ENCODE results near the gene PFDN1.

Gene PFDN1

DNA sequence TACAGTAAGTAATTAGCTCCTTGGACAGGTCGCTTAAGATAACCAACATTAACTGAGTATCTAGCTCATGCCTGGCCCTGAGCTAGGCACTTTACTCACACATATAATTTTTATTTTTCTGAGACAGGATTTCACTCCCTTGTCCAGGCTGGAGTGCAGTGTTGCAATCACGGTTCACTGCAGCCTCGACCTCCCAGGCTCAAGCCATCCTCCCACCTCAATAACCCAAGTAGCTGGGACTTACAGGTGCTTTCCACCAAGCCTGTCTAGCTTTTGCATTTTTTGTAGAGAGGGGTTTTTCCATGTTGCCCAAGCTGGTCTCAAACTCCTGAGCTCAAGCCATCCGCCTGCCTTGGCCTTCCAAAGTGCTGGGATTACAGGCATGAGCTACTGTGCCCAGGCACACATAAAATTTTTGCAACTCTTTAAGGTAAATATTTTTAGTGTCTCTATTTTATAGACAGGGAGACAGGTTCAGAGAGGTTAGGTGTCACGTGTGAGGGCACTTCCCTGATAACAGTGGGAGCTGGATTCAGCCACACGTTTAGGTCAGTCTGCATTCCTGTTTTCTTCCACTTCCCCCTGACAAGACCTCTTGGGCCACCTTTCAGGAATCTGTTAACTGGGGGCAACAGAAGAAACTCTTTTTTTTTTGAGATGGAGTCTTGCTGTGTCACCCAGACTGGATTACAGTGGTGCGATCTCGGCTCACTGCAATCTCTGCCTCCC is 25.3 kb upstream of the PFDN1 start:
- DNase-seq (ENCODE audit: low read depth) = no peak

DNA sequence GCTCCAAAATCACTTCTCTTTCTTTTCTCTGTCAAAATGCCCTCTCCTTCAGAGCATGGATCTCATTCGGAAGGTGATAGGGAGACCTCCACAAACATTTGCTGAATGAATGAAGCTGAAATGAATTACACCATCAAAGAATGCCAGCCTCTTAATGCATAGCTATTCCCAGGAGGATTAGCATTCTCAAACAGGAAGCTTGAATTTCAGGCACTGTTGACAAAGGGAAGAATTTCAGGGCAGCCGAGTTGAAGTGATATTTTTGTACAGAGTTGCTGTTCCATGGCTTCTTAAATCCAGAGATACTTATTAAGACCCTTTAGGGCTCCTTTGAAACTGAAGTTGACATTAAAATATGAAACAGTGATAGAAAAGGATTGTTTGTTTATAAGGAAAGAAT is 24.7 kb upstream of the PFDN1 start:
- peak; percentile 38 for DNase-seq (ENCODE audit: low read depth)

DNA sequence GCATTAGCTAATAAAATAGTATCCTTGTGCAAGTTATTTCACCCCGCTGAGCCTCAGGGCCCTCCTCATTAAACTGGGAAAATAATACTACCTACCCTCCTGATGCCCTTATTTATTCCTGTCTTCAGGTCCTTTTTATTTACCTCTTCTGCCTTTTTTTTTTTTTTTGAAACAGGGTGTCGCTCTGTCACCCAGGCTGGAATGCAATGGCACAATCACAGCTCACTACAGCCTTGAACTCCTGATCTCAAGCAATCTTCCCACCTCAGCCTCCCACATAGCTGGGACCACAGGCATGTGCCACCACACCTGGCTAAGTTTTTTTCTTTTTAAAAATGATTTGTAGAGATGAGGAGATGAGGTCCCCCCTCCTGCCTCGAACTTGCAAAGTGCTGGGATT is 22.6 kb upstream of the PFDN1 start:
- no peak for DNase-seq (ENCODE audit: low read depth)

DNA sequence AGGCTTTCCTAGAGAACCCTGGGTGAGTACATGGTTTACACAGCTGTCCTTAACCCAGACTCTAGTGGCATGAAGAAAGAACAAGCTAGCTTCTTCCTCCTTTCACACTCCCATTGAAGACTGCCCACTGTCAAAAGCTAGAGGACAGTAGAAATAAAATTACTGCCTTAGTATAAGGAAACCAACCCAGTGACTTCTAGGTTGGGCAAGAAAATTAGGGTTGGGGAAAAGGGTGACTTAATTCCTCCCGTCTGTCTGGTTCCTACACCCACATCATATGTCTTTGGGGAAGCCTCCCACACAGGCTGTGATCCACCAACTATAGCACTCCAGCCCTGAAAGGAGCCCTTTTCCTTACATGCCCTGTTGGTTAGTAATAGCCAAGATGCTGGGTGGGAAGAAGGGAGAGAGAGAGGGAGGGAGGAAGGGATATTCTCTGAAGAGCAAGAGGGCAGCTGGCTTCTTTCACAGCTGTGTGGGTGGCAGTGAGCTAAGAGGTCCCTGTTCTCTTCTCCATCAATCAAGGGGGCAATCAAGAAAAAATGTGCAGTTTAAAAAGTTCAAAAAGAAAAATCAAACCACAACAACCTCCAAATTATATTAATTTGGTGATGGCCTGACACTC is 21.8 kb upstream of the PFDN1 start:
- DNase-seq (ENCODE audit: low read depth) = no peak

DNA sequence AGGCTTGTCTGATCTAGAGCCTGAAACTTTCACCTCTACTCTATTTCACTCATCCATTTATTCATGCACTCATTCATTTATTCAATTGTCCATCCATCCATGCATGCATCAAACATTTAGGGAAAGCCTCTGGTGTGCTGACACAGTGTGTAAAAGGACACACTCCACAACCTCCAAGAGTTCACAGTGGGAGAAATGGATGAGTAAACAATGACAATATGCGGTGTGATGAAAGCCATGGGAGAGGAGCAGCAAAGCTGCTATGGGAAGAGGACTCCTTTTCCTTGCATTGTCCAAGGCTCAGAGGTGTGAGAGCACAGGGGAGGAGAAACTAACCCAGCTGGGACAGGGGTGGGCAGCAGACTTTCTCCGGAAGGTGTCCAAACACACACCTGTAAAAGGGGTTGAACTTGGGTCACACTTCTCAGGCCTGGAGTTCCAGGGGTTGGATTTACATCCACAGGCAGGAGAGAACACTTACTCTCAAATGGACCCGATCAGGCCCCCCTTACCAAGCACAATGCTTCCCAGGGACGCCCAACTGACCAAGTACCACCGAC is 21.2 kb upstream of the PFDN1 start:
- DNase-seq (ENCODE audit: low read depth) = no peak

DNA sequence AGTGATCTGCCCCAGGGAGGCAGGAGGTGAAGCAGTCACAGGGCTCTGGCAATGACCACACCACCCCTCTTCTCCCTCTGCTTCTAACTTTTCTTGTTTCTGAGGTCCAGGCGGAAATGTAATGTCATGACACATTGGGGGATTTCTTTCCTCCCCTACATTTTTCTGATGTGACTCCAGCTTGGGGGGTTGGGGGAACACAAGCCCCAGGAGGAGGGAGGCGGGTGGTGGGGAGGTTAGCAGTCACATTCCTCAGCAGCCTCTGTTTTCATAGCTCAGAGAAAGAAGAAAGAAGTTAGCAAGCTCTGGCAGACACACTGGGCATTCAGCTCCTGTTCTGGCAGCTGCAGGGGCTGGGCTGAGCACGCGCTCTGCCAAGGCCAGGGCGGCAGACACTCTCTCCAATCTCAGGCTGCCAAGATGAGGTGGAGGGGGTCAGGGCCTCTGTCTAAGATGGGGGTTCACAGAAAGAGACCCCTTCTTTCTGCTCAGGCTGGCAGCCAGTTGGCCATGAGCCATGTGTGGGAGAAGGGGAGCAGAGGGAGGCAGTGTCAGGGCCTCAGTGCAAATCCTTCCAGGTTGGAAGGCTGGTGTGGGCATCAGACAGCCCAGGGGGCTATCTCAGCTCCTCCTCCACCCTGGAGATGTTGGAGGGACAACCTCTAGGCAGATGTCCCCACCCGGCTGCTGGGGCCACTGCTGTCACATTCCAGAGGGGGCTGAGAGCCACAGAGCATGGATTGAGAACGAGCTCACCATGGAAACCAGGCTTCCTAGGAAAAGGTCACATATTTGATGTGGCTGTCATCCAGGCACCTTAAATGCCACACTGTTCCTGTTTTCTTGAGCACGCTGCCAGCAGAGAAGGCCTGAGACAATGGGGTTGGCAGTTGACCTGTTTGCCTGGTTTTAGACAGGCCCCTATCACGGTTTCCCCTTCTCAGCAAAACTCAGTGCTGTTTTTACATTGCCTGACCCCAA is 20.1 kb upstream of the PFDN1 start:
- DNase-seq (ENCODE audit: low read depth) = peak; percentile 73

DNA sequence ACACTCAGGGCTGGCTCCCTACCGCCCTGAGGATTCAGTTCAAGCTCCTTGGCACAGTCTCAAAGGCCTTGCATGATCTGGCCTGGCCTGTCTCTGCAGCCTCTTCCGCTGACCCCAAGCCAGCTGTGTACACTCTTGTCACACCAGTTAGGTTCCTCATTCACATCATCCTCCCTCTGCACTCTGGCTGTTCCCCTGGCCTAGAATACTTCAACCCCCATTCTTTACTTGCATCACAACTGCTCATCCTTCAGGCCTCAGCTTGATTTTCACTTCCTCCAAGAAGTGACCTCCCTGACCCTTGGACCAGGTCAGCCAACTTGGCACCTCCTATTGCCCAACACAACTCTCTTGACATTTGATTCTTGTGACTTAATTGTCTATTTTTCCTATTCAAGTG is 18.9 kb upstream of the PFDN1 start:
- DNase-seq (ENCODE audit: low read depth) = no peak

DNA sequence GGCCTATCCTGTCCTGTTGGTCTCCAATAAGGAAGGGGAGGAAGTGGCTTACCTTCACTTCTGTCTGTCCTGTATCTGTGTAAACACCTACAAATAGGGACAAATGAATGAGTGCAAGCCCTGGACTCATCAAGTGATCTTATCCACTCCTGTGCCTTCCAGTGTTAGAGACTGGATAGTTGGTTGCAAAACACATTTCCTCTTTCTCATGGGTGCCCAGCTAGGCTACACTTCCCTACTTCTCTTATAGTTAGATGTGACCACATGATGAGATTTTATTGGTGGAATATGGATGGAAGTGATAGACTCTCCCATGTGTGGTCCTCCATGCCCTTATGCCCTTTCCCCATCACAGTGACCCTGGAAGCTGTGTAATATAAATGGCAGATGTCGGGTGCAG is 16.9 kb upstream of the PFDN1 start:
- DNase-seq (ENCODE audit: low read depth) = no peak

DNA sequence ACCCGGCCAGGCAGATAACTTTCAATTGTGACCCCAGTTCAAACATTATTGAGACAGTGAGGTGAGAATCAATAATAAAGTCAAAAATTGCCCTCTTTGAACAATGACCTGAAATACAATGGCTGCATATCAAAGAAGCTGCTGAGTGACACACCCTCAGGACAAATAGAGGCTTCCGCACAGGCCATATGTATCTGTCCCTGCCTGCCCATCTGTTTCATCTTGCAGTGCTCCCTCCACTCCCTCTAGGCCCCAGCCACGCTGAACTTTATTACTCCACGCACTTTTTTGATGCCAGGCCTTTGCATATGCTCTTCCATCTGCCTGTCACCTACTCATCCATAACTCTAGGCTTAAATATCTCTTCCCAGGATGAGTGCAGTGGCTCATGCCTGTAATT is 15.9 kb upstream of the PFDN1 start:
- no peak for DNase-seq (ENCODE audit: low read depth)

DNA sequence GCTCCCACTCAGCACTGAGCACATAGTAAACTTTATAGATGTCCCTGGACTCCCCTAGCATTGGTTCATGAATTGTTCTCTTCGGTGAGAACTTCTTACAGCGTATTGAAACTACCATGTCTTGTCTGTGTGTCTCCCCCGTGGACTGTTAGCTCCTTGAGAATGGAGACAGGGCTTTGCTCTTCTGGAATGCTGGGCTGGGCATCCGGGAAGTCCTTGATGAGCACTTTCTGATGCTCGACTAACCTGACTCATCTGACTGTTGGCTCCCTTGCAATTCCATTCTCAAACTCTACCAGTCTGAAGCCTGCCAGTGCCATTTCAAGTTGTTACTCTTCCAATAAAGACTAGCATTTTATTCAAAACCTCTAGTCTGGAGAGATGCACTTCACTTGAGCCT is 15.0 kb upstream of the PFDN1 start:
- DNase-seq (ENCODE audit: low read depth) = no peak

DNA sequence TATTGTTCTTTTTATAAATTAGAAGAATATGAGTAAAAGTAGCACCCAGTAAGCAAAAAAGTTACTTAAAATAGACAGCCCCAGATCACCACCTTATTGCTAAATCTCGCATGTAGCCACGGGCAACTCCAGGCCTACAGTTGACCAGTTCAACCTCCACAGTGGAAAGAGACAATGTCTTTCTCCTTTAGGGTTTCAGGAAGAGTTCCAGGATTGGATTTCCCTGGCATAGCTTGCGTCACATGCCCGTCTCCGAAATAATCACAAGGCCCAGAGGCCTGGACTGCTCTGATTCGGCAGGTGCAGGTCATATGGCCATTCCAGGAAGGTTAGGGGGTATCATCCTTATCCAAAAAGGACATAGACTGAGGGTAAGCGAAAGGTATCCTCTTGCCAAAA is 9.9 kb upstream of the PFDN1 start:
- no peak for DNase-seq (ENCODE audit: low read depth)

DNA sequence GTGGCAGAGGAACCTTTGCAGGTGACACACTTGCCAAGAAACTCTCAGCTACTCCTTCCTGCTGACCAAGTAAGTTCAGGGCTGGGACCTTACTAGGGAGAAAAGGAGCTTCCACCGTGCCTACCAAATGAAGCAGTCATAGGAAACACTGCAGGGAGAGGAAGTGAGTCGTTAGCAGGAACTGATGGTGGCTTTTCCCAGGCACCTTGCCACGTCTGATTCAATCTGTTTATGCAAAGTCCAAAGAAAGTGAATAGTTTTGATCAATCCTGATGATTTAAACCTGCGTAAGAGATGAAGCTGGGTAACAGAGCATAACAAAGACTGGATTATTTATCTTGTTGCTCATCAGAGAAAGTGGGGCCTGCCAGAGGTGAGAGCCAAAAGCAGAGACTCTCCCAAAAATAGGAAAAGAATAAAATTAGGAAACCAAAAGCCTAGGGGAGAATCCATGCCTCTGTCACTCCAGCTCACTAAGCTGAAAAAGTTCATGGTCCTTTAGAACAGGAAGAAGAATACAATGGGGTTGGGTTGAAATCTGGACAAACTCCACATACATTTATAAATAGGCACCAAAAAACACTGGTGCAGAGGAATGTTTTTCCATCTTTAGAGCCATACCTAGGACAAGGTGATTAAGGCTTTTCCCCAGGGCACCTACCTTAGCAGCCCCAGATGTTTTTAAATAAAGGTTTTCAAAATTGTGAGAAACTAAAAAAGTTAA is 9.3 kb upstream of the PFDN1 start:
- DNase-seq (ENCODE audit: low read depth) = peak; percentile 47

DNA sequence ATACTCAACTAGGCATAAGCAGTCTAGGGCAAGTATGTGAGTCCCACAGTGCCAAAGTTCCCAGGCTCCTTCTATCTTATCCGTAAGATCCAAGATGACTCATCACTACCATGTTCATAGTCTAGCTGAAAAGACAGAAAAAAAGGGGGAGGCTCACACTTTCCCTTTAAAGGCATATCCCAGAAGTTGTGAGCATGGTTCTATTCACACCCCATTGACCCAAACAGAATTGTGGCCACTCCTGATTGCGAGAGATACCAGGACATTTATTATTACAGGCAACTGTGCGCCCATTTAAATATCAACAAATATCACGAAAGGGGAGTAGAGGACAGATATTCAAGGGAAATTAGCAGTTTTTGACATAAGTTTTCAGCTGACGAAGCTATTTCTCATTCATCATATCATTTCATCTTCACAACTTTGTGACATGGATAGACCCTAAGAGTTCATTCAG is 8.1 kb upstream of the PFDN1 start:
- DNase-seq (ENCODE audit: low read depth) = peak; percentile 29

DNA sequence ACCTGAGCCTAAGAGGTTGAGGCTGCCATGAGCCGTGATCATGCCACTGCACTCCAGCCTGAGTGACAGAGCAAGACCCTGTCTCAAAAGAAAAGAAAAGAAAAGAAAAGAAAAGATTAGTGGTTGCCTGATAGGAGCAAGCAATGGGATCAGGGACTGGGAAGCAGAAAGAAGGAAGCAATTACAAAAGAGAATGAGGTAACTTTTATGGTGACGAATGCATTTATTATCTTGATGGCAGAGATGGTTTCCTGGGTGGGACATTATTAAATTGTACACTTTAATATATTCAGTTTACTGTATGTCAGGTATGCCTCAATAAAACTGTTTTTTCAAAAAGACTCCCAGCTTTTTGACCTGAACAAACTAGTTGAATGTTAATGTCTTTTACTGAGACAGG is 7.5 kb upstream of the PFDN1 start:
- no peak for DNase-seq (ENCODE audit: low read depth)

DNA sequence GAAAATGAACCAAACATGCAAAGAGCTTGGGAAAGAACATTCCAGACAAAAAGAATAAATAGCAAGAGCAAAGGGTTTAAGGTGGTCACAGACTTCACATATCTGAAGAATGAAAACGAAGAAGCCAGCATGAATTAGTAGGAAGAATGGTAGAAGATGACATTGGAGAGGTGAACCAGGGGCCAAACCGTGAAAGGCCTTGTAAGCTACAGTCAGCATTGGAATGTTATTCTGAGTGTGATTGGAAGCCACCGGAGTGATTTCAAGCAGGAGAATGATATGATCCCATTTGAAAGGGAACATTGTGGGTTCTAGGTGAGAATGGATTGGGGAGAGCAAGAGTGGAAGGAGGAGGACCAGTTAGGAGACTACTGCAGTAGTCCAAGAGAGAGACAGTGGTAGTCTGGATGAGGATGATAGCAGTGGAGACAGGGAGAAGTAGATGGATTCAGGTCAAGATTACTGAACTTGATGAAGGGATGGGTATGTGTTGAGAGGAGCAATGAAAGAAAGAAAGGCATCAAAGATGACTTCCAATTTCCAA is 6.9 kb upstream of the PFDN1 start:
- DNase-seq (ENCODE audit: low read depth) = no peak

DNA sequence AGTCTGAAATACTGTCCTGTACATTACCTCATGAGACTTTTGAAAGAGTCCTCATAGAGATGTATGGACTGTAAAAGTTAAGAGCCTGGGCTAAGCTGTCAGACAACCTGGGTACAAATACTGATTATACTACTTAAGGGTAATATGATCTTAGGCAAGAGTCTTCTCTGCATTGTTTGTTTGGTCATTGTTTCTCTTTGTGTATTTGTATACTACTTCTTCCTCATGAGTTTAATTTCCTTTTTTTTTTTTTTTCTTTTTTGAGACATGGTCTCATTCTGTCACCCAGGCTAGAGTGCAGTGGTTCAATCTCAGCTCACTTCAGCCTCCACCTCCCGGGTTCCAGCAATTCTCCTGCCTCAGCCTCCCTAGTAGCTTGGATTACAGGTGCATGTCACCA is 2.6 kb upstream of the PFDN1 start:
- DNase-seq (ENCODE audit: low read depth) = no peak

DNA sequence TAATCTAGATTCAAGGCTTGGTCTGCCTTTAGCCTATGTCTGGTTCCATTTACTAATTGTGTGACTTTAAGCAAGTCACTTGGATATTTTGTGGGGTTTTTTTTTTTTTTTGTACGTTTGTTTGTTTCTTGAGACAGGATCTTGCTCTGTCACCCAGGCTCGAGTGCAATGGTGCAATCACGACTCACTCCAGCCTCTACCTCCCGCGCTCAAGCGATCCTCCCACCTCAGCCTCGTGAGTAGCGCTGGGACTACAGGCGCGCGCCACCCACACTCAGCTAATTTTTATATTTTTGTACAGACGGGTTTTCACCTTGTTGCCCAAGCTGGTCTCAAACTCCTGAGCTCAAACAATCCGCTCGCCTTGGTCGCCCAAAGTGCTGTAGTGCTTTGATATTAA is 1.1 kb upstream of the PFDN1 start:
- DNase-seq (ENCODE audit: low read depth) = no peak

DNA sequence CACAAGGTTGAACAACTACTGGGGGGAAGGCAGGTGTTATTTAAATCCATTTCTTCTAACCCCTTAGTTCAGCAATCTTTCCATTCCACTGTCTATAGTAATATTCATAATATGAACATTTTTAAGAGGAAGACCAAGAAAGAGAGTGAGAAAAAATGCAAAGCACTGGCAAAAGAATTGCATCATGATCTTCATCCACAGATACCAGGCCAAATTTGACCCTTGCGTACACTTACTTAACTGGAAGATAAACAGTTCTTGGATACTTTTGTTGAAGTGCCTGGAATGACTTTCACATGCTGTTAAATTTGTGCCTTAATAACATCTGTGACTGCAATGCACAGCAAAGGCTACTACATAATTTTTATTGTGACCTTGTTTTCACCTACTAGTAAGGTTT is 1.8 kb downstream of the PFDN1 start:
- DNase-seq (ENCODE audit: low read depth) = no peak

DNA sequence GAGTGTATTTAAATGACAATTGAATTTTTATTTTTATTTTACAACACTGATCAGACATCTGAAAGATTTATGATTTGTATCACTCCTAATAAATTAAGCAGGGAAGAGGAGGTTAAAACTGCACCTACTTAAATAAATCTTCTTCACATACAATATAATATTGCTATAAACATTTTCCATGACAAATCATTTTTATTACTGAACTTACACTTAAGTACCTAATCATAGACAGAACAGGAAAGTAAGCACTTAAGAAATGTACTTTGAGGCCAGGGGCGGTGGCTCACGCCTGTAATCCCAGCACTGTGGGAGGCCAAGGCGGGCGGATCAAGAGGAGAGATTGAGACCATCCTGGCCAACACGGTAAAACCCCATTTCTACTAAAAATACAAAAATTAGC is 3.8 kb downstream of the PFDN1 start:
- DNase-seq (ENCODE audit: low read depth) = no peak

DNA sequence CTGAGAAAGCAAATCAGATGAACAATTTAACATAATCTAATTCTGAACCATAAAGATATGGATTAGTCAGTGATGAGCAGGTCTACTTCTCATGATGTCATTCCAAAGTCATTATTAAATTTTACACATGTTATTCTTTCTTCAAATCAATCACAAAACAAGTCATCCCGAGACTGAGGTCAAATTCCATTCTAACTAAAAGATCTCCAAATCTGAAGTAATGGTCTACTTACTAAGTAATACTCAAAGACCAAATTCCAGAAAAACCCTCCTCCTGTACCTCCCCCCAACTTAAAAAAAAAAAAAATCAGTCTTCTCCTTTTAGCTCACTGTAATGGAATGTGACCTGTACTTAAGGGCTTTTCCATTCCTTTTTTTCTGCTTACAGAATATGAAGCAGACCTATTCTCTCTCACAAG is 4.7 kb downstream of the PFDN1 start:
- no peak for DNase-seq (ENCODE audit: low read depth)

DNA sequence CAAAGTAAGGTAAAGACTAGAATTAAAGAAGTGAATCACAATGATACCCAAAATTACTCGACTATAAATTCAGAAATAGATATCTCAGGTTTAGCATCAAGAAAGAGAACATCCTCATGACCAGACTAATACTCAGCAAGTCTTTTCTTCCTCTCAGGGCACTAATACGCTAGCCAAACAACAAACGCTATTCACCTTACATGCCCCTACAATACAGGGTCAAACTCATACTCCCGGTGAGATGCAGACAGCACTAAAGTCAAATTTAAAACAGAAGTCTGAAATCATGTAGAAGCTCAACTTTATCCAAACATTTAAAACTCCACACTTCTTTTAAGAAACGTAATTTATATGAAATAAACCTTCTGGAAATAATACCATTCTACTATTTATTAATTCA is 5.6 kb downstream of the PFDN1 start:
- no peak for DNase-seq (ENCODE audit: low read depth)

DNA sequence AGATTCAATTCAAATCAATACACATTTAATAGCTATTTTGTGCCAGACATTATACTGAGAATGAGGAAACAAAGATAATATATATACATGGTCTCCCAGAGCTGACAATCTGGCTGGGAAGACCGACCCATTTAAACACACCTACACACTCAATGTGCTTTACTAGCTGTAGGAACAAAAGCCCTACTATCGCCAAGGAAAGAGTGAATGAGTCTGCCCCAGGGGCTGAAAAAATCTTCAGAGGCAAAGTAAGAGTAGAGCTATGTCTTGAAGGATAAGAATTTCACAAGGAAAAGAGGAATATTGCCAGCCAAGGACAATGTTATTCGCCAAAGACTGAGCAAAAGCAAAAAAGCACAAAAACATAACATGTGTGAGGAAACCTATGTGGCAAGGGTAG is 6.6 kb downstream of the PFDN1 start:
- no peak for DNase-seq (ENCODE audit: low read depth)
